Type B pancreatic cell (in vitro differentiated cells): ENCODE results near the gene PRKAA1. TPM values are rescaled to one million over a fixed set of nuclear protein-coding genes. Genes with fewer than 3 reads are reported as not detected.
A peak's percentile ranks its signal among the peaks of the same experiment; 100 is the strongest.

Experiments
- DNase-seq: peaks from one replicate; pipeline ENCODE4 v3.0.0; 2021; ENCODE audit warnings: mixed read lengths; ENCODE audit not compliant: unreplicated experiment; ENCODE audit errors: extremely low spot score
- H3K27ac Mint-ChIP-seq: 2 replicates; pipeline ENCODE4 v1.8.0; 2021; ENCODE audit warnings: mild to moderate bottlenecking, mixed read lengths
- H3K27me3 Mint-ChIP-seq: 2 replicates; pipeline ENCODE4 v1.8.0; 2021; ENCODE audit warnings: mixed read lengths
- H3K36me3 Mint-ChIP-seq: 2 replicates; pipeline ENCODE4 v1.8.0; 2021; ENCODE audit warnings: mixed read lengths
- H3K4me1 Mint-ChIP-seq: one replicate; pipeline ENCODE4 v1.8.0; 2021; ENCODE audit warnings: mixed read lengths; ENCODE audit not compliant: unreplicated experiment
- H3K4me3 Mint-ChIP-seq: 2 replicates; pipeline ENCODE4 v1.8.0; 2021; ENCODE audit warnings: mild to moderate bottlenecking, mixed read lengths
- H3K9me3 Mint-ChIP-seq: 2 replicates; pipeline ENCODE4 v1.8.0; 2021; ENCODE audit warnings: mixed read lengths
- CTCF ChIP-seq: fragments of 200-600 bp; sonication (generic); conservative IDR thresholded peaks from 2 replicates; pipeline ENCODE4 v1.5.0; 2021; ENCODE audit warnings: antibody characterized with exemption, mild to moderate bottlenecking
- long read RNA-seq: library from polyadenylated mRNA; unstranded; transcript quantifications from one replicate; pipeline ENCODE4 v2.0.0, GENCODE V29; 2020
- total RNA-seq: library from RNA; stranded (reverse); gene quantifications from 2 replicates; pipeline ENCODE4 v1.2.1, GENCODE V29; 2021; ENCODE audit warnings: low replicate concordance

The PRKAA1 gene
- total RNA-seq: 58.2 and 58.6 TPM in 2 replicates
- long read RNA-seq, full-length matches to known transcripts: 21 of 24 reads
- long read RNA-seq, partial matches to known transcripts: 0 of 24 reads
- long read RNA-seq, other reads (novel, unspliced or antisense): 3 of 24 reads

- H3K4me1 Mint-ChIP-seq: peaks cover 28% of the 10 kb centered on the region
- H3K27ac Mint-ChIP-seq: peak within 1 kb of the TSS; percentile 89
- peaks cover 3% of the 10 kb centered on the region for H3K27me3 Mint-ChIP-seq
- peak; percentile 94 for DNase-seq
- peak within 1 kb of the TSS; percentile 95 for H3K4me3 Mint-ChIP-seq
- no peaks in the 10 kb centered on the region for H3K9me3 Mint-ChIP-seq
- peak; percentile 83 for TF ChIP-seq CTCF
- peaks cover 10% of the 10 kb centered on the region for H3K36me3 Mint-ChIP-seq
Measured at GRCh38 chr5:40798012-40798800, at the start of gene PRKAA1. Gene PRKAA1 (minus strand): TSS chr5:40798374. CDS start chr5:40798189, 185 bp downstream.

GRCh38 chr5:40847525-40847924, 49.4 kb upstream of the PRKAA1 start:
- Mint-ChIP-seq H3K4me3 (no peak overlapping the region), H3K9me3 (no peaks in the 10 kb centered on the region), H3K27ac (no peak overlapping the region), H3K36me3 (no peaks in the 10 kb centered on the region), H3K4me1 (no peaks in the 10 kb centered on the region), H3K27me3 (peaks cover 7% of the 10 kb centered on the region)
- no peak for TF ChIP-seq CTCF
- DNase-seq: no peak

- peaks cover 2% of the 10 kb centered on the region for H3K4me1 Mint-ChIP-seq
- no peaks in the 10 kb centered on the region for H3K36me3 Mint-ChIP-seq
- H3K9me3 Mint-ChIP-seq: no peaks in the 10 kb centered on the region
- no peak for TF ChIP-seq CTCF
- H3K4me3 Mint-ChIP-seq: no peak overlapping the region
- peaks cover 12% of the 10 kb centered on the region for H3K27me3 Mint-ChIP-seq
- H3K27ac Mint-ChIP-seq: no peak overlapping the region
- DNase-seq: no peak
Measured at GRCh38 chr5:40846371-40846770, 48.2 kb upstream of the PRKAA1 start.

- Mint-ChIP-seq H3K4me3 (no peak overlapping the region), H3K4me1 (peaks cover 4% of the 10 kb centered on the region), H3K9me3 (no peaks in the 10 kb centered on the region), H3K36me3 (no peaks in the 10 kb centered on the region), H3K27ac (no peak overlapping the region), H3K27me3 (peaks cover 18% of the 10 kb centered on the region)
- no peak for DNase-seq
- TF ChIP-seq CTCF: no peak
Measured at GRCh38 chr5:40844565-40844964, 46.4 kb upstream of the PRKAA1 start.

GRCh38 chr5:40842351-40842750, 44.2 kb upstream of the PRKAA1 start:
- no peak for TF ChIP-seq CTCF
- H3K27me3 Mint-ChIP-seq: peaks cover 18% of the 10 kb centered on the region
- peaks cover 4% of the 10 kb centered on the region for H3K4me1 Mint-ChIP-seq
- no peak for DNase-seq
- no peaks in the 10 kb centered on the region for H3K9me3 Mint-ChIP-seq
- H3K27ac Mint-ChIP-seq: no peak overlapping the region
- H3K4me3 Mint-ChIP-seq: no peak overlapping the region
- H3K36me3 Mint-ChIP-seq: no peaks in the 10 kb centered on the region
